ENCODE data around the gene FIBCD1.

Gene FIBCD1

DNA sequence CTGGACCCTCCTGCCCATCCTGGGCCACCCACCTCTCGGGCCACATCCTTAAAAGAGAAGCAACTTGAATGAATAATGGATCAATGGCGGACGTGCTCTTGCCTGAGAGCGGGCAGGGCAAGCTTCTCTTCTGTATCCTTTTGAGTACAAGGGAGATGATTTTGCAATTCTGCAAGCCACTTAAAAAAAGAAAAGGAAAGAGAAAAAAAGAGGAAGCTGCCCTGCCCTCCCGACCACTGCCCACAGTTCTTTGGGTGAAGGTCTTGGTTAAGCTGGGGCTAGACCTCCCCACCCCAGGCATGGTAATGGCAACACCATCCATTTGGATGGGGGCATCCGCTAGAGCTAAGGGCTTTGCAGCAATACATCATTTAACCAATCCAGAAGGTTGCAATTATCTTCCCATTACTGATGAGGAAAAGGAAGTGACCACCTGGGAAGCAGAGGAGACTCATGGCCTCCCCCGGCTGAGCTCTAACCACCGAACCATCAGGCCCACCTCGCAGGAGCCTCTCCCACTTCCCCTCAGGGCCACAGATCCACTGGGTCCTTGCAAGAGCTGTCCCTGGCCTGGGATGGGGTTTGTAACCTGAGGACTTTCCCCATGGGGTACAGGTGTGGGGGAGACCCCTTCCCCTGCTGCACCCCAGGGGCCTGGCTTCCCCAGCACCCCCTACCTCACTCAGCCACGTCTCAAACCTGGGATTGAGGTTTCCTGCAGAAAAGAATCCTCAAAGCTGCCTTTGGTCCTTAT is 42.1 kb upstream of the FIBCD1 start:
- no peak overlapping the region for H3K4me3 ChIP-seq (ENCODE audit: low read depth, low read length)
- TF ChIP-seq, protein P1, sequence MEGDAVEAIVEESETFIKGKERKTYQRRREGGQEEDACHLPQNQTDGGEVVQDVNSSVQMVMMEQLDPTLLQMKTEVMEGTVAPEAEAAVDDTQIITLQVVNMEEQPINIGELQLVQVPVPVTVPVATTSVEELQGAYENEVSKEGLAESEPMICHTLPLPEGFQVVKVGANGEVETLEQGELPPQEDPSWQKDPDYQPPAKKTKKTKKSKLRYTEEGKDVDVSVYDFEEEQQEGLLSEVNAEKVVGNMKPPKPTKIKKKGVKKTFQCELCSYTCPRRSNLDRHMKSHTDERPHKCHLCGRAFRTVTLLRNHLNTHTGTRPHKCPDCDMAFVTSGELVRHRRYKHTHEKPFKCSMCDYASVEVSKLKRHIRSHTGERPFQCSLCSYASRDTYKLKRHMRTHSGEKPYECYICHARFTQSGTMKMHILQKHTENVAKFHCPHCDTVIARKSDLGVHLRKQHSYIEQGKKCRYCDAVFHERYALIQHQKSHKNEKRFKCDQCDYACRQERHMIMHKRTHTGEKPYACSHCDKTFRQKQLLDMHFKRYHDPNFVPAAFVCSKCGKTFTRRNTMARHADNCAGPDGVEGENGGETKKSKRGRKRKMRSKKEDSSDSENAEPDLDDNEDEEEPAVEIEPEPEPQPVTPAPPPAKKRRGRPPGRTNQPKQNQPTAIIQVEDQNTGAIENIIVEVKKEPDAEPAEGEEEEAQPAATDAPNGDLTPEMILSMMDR (conservative IDR thresholded peaks at IDR 0.05; ENCODE audit: low read depth, low read length): no peak
- DNase-seq (ENCODE audit: low read depth): no peak

GRCh38 chr9:130980526-130980925 is 41.5 kb upstream of the FIBCD1 start:
- TF ChIP-seq, protein P1 (conservative IDR thresholded peaks at IDR 0.05; ENCODE audit: low read depth, low read length): no peak
- no peak for DNase-seq (ENCODE audit: low read depth)
- H3K4me3 ChIP-seq (ENCODE audit: low read depth, low read length): no peak overlapping the region

- TF ChIP-seq, protein P1 (conservative IDR thresholded peaks at IDR 0.05; ENCODE audit: low read depth, low read length): no peak
- H3K4me3 ChIP-seq (ENCODE audit: low read depth, low read length): no peak overlapping the region
- DNase-seq (ENCODE audit: low read depth): no peak
Measured at GRCh38 chr9:130979591-130980385, 40.7 kb upstream of the FIBCD1 start.

- TF ChIP-seq, protein P1 (conservative IDR thresholded peaks at IDR 0.05; ENCODE audit: low read depth, low read length): no peak
- H3K4me3 ChIP-seq (ENCODE audit: low read depth, low read length): no peak overlapping the region
- DNase-seq (ENCODE audit: low read depth): no peak
Measured at GRCh38 chr9:130977811-130978221, 38.8 kb upstream of the FIBCD1 start.

DNA sequence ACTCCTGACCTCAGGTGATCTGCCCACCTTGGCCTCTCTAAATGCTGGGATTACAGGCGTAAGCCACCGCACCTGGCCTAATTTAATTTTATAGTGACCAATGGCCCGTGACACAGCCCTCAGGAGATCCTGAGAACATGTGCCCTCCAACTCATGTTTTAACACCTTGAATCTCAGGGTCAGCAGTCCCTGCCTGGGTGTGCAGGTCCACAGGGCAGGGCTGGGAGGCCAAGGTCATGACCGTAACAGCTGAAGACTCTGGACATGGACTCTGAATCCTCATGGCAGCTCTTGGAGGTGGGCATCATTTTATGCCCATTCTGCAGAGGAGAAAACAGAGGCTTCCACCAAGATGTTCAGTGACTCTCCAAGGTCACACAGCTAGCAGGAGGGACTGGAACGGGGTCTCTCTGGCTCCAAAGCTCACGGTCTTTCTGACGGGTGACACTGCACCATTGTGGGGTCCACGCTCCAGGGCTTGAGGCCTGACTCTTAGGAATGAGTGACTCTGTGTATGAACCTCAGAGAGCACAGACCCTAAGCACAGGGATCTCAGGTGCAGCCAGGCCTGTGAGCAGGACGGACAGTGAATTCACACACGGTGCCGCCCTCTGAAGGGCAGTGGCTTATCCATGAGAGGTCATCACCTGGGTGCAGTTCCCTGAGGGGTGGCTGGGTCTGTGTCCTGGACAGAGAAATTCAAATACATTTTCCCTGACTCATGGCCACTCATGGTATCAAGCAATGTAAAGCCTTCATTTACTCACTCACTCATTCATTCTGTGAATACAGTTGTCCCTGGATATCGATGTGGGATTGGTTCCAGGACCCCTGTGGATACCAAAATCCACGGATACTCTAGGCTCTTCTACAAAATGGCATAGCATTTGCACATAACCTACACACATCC is 37.1 kb upstream of the FIBCD1 start:
- H3K4me3 ChIP-seq (ENCODE audit: low read depth, low read length): no peak overlapping the region
- TF ChIP-seq, protein P1 (conservative IDR thresholded peaks at IDR 0.05; ENCODE audit: low read depth, low read length): no peak
- no peak for DNase-seq (ENCODE audit: low read depth)

- H3K4me3 ChIP-seq (ENCODE audit: low read depth, low read length): no peak overlapping the region
- TF ChIP-seq, protein P1 (conservative IDR thresholded peaks at IDR 0.05; ENCODE audit: low read depth, low read length): no peak
- no peak for DNase-seq (ENCODE audit: low read depth)
Measured at GRCh38 chr9:130975156-130975555, 36.1 kb upstream of the FIBCD1 start.

All from choroid plexus epithelial cell (primary cell).